ENCODE measurements around the gene TMCO6.

Gene TMCO6

DNA sequence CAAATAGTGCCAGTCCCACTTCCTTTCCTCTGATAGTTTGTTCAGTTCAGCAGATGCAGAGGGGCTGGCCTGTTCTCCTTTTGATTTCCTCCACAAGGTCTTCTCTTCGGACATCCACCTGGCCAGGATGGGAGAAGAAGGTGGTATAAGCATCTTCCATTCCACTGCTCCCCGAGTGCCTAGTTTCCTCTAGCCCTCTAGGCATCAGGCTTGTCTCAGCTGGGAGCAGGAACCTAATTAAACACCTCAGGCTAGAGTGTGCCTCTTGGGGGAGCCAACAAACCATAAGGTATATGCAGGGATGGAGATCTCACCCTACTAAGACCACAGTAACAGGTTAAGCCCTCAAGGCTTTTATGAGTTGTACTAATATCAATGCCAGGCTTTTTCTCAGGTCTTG is 35.0 kb downstream of the TMCO6 start:
- no peak for DNase-seq (ENCODE audit: low read depth in 2 of 2)
- no peak overlapping the region for H3K4me3 ChIP-seq (replicated peaks in 1 of 2; ENCODE audit: low read depth in 2 of 2, low read length in 2 of 2)
- TF ChIP-seq, protein P1, sequence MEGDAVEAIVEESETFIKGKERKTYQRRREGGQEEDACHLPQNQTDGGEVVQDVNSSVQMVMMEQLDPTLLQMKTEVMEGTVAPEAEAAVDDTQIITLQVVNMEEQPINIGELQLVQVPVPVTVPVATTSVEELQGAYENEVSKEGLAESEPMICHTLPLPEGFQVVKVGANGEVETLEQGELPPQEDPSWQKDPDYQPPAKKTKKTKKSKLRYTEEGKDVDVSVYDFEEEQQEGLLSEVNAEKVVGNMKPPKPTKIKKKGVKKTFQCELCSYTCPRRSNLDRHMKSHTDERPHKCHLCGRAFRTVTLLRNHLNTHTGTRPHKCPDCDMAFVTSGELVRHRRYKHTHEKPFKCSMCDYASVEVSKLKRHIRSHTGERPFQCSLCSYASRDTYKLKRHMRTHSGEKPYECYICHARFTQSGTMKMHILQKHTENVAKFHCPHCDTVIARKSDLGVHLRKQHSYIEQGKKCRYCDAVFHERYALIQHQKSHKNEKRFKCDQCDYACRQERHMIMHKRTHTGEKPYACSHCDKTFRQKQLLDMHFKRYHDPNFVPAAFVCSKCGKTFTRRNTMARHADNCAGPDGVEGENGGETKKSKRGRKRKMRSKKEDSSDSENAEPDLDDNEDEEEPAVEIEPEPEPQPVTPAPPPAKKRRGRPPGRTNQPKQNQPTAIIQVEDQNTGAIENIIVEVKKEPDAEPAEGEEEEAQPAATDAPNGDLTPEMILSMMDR (IDR thresholded peaks at IDR 0.05; ENCODE audit: low read depth, low read length): no peak

DNA sequence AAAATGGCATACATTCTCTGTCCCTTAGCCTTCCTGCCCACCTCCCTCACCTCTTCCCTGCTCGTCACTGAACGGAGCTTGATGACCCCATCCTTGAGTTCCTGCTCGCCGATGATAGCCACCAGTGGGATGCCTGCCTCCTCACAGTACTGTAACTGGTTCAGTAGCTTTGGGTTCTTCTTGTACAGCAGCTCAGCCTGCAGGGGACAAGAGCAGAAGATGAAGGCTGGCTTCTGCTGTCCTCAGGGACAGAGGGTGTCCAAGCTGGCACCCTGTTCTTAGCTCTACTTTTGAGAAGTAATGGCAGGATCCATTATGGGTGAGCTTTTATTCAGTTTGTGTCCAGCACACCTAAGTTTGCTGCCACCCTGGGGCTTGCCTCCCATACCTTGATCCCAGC is 35.4 kb downstream of the TMCO6 start:
- TF ChIP-seq, protein P1 (IDR thresholded peaks at IDR 0.05; ENCODE audit: low read depth, low read length): no peak
- no peak for DNase-seq (ENCODE audit: low read depth in 2 of 2)
- no peak overlapping the region for H3K4me3 ChIP-seq (replicated peaks in 1 of 2; ENCODE audit: low read depth in 2 of 2, low read length in 2 of 2)

DNA sequence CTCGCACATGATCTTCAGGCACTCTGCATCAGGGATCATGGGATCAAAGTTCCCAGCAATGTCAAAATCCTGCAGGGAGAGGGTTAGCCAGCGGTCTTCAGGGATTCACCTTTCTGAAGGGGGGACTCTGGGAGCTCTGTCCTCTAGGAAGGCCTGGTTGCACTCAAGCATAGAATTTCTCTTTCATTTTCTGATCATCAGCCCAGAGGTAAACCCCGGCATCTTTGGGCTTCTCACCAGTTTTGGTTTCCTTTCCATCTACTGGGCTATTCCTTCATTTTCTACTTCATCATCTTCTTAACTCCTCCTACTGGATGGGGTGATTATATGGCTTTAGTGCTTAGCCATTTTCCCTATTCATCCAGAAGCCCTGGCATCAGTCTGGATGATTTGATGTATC is 38.7 kb downstream of the TMCO6 start:
- H3K4me3 ChIP-seq (replicated peaks in 1 of 2; ENCODE audit: low read depth in 2 of 2, low read length in 2 of 2): no peak overlapping the region
- DNase-seq (ENCODE audit: low read depth in 2 of 2): no peak
- TF ChIP-seq, protein P1 (IDR thresholded peaks at IDR 0.05; ENCODE audit: low read depth, low read length): no peak

DNA sequence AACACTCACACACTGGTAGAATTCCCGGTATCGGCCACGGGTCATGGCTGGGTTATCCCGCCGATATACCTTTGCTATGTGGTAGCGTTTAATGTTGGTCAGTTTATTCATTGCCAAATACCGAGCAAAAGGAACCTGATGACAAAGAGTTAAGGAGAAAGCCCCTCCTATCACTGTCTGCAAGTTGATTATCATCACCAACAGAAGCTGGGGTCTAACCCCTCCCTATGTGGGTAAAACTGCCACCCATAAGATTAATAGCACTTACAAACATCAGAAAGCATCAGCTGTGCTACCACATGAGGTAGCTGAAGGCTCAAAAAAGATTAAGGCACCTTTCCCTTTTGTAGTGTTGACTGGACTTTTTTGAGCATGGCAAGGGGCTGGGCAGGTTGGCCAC is 39.7 kb downstream of the TMCO6 start:
- DNase-seq (ENCODE audit: low read depth in 2 of 2): no peak
- no peak overlapping the region for H3K4me3 ChIP-seq (replicated peaks in 1 of 2; ENCODE audit: low read depth in 2 of 2, low read length in 2 of 2)
- TF ChIP-seq, protein P1 (IDR thresholded peaks at IDR 0.05; ENCODE audit: low read depth, low read length): no peak

DNA sequence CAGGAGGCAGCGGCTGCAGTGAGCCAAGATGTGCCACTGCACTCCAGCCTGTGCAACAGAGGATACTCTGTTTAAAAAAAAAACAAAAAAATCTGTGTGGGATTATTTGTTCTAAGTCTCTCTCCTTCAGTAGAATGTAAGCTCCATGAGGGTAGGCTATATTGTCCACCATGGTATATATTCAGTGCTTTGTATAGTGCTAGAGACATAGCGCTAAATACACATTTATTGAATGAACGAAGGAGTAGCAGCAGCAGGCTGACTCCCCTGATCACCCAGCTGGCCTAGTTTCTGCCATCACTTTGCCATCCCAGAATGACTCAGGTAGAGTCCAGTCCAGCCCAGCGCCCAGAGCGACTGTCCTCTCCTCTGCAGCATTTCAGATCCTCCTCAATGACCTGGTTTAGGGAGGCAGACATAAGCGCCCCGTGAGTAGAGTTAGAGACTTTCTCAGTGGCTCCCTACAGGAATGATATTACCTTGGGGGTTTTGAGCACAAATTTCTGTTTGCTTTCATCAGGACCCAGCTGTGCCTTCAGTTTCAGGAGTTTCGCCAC is 51.2 kb downstream of the TMCO6 start:
- peak overlapping the region; percentile 68 to 88 for H3K4me3 ChIP-seq (replicated peaks in 1 of 2; ENCODE audit: low read depth in 2 of 2, low read length in 2 of 2)
- no peak for DNase-seq (ENCODE audit: low read depth in 2 of 2)

DNA sequence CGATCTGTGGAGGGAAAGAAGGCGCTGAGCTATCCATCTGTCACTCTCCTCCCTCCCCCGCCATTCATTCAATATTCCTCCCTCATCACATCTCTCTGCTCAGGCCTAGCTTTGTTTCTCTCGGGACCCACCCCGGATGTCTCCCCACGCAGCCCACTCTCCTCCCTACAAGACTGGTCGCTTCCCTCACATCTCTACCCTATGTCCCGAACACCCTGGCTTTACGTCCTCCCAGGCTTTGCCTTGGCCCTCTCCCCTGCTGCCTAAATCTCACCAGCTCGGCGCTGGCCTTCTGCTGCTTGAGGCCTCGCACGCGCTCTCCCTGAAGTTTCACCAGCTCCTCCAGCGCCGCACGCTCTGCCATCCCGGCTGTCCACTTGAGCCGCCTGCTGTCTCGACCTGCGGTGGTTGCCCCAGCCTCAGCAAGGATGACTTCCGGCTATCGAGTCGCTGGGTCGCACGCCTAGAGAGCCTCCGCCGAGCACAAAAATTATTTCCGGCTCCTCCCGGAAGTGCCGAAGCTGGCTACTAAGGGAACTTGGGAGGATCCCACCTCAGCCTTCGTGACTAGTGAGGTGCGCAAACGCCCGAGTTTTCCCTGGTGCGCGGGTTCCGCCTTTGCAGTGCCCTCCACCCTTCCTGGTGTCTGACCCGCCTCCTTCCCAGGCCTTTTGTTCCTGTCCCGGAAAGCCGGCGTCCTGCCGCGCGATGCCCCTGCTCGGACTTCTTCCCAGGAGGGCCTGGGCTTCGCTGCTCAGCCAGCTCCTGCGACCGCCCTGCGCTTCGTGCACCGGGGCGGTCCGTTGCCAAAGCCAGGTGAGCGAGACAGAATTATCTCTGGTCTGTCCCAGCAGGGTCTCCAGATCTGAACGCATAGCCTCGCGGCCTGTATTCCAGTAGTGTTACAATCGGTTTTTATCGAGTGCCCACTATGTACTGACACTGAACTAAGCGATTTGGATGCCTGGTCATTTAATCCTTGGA is 52.0 kb downstream of the TMCO6 start, which contains the start of the genes HARS1 and HARS2:
HARS1 (minus strand) TSS at position 430 of the 984 bp plus-strand sequence; CDS start at position 364, 66 bp downstream.
HARS2 (plus strand) TSS at position 515 of the 984 bp plus-strand sequence; CDS start at position 709, 194 bp downstream.
- TF ChIP-seq, protein P1 (IDR thresholded peaks at IDR 0.05; ENCODE audit: low read depth, low read length): no peak
- peak; percentile 96 to 97 for DNase-seq (ENCODE audit: low read depth in 2 of 2)
- H3K4me3 ChIP-seq (replicated peaks in 1 of 2; ENCODE audit: low read depth in 2 of 2, low read length in 2 of 2): peak within 1 kb of the TSS; percentile 68 to 88

More for the DNA sequence above, 51.2 kb downstream of the TMCO6 start:
- TF ChIP-seq, protein P1 (IDR thresholded peaks at IDR 0.05; ENCODE audit: low read depth, low read length): no peak

Data from cardiac fibroblast (primary cell).